CD4-positive, alpha-beta T cell treated with Interleukin-6 at 100 ng/mL for 8 hours (primary cell): ENCODE data around the gene ISY1.
A peak's percentile ranks its signal among the peaks of the same experiment; 100 is the strongest.
"Not testable (repeated sequence)": the region's sequence is repeated elsewhere in the genome, so short reads cannot be mapped to it uniquely, and the experiment has no call there.

Experiments used
- DNase-seq: peaks from one replicate; pipeline ENCODE4 v3.0.0-alpha.2; 2020; ENCODE audit warnings: mixed read lengths, low spot score

ISY1 gene

GRCh38 chr3:129120254-129121004 lies 40.4 kb downstream of the ISY1 start:
- DNase-seq, result peak; percentile 95

GRCh38 chr3:129119365-129120100 lies 41.3 kb downstream of the ISY1 start:
- DNase-seq, result no peak

GRCh38 chr3:129118745-129119144 lies 42.1 kb downstream of the ISY1 start:
- DNase-seq, result peak; percentile 84

GRCh38 chr3:129117134-129117533 lies 43.7 kb downstream of the ISY1 start:
- no peak for DNase-seq

DNA sequence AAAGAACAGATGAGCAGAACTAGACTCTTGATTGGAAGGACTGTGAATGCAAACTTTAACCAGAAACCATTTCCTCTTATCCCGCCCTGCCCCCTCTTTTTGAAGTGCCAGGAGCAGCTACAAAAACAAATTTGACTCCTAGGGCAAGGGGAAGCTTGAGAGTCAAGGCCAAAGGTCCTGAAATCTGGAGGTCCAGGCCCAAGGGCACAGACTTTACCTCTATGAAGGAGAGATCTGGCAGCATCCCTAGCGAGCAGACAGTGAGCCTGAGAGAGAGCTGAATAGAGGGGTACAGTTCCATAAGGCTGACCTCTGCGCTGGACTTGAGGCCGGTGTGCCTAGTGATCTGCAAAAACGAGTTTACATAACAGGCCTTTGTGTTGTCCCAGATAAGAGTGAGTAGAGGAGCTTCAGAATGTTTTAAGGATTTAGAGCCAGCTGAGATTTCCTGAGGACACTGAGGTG lies 44.3 kb downstream of the ISY1 start:
- DNase-seq, result peak; percentile 41

GRCh38 chr3:129114455-129114854 lies 46.4 kb downstream of the ISY1 start:
- no peak for DNase-seq

GRCh38 chr3:129112308-129113052 lies 48.4 kb downstream of the ISY1 start:
- DNase-seq, result no peak

DNA sequence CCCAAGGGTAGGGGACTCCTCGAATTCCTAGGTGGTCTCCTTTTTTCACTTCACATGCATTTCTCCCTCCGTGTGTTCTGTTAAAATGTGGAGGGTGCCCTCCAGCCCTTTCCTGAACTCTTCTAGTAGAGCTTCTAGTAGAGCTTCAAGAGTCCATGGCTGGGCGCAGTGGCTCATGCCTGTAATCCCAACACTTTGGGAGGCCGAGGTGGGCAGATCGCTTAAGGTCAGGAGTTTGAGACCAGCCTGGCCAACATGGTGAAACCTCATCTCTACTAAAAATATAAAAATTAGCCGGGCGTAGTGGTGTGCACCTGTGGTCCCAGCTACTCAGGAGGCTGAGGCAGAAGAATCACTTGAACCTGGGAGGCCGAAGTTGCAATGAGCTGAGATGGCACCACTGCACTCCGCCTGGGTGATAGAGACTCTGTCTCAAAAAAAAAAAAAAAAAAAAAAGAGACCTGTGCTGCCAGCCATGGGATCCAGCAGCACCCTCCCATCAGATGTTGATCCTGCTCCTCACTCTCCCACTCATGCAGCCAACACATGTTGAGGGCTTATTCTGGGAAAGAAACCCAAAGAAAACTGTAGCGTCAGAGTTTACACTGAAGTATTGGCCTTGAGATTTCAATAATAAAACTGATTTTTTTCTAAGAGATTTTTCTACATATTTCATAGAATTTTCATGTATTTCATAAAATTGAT lies 49.6 kb downstream of the ISY1 start:
- DNase-seq, result not testable (repeated sequence)

GRCh38 chr3:129107793-129108192 lies 53.1 kb downstream of the ISY1 start:
- no peak for DNase-seq

DNA sequence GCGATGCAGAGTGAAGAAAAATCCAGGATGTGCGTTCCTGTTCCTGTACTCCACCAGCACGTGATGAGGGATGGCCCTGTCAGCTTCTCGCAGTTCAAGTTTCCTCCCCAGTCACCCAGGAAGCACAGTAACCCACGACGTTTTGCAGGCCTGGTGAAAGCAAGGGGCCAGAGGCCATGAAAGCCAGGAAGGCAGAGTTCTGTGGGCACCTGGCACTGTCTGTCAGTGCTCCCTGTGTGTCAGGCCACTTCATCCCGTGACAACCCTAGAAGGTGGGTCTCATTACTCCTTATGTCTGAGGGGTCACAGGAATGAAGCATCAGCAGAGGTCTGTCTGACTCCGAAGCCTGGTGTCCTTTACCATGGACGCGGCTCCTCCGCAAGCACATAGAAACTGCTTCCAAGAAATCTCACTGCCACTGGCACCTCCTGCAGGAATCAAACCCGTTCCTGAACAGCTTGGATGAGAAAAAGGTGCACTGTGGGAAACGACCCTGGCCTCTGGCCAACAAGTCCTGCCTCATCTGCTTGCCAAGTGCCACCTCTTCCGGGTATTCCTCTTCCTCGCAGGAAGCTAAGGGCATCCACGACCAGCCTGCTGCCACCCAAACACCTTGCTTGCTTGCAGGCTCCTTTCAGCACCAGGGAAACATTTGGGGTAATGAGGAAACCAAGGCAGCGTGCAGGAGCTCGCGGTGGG lies 53.8 kb downstream of the ISY1 start:
- DNase-seq, result no peak

DNA sequence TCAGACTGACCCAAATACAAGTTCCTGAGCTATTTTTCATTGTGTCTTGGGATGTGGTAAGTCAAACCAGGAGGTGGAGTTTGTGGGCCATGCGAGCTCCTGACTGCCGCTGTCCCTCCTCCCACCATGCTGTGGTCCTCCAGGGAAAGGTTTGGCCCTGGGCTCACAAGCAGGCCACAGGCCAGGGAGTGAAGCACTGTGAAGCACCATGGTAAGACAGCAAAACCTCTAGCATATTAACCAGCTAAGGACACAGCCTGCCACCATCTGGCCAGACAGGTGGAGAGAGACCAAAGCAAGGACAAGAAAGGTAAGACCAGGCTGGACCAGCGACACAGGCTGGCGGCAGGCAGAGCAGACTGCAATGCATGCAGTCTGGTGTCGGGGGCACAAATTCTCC lies 54.5 kb downstream of the ISY1 start:
- no peak for DNase-seq

DNA sequence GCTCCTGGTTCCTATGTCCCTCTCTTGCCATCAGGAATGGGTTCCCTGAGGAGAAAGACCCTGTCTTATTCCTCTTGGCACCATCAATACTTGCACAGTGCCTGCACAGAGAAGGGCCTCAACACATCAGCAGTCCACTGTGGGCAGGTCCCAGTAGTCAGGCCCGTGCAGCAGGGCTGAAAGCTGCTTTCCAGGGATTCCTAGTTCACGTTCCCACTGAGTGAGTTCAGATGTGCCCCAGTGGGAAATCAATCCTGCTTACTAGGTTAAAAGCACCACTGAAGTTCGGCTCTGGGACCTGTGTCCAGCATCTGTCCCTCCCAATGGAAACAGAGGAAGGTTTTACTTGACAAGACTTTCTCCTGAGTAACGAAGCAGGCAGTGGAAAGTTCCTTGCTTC lies 55.0 kb downstream of the ISY1 start:
- DNase-seq, result no peak

DNA sequence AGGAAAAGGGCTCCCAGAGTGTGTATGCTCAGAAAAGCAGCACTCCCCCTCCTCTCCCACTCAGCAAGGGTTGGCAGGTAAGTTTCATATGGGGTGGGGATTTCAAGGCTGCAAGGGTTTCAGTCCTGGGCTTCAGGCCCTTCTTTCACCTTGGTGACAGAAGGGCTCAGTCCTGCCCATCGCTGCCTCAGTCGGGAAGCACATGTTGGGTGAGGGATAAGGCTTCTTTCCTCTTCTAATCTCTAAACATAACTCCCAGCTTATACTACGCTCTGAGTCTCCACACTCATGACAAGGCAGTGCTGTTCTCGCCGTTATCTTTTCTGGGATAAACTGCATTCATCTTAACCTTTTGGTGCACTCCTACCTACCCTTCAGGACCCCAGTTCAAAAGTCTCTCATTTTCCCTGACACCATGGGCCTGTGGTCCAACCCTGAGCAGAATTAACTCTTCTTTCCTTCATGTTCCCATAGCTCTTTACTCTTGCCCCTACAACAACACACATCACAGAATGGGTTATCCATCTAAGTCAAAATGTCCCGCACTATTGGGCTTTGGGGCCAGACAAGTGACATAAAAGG lies 56.3 kb downstream of the ISY1 start:
- no peak for DNase-seq

DNA sequence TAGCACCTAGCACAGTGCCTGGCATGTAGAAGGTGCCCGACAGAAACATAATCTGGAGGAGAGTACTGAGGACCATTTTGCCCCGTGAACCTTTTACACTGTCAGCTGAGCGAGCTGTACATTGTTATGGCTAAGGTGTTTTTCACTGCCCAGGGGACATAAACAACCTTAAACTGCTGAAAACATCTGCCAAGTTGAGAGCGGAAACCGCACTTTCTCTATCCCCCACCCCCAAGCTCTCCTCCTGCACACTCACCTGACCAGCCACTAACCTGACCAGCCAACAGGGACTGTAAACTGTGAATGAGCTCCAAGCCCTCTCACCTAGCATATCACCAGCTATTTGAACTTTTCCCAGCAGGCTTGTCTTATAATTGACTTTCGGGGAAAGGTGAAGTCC lies 56.8 kb downstream of the ISY1 start:
- no peak for DNase-seq

DNA sequence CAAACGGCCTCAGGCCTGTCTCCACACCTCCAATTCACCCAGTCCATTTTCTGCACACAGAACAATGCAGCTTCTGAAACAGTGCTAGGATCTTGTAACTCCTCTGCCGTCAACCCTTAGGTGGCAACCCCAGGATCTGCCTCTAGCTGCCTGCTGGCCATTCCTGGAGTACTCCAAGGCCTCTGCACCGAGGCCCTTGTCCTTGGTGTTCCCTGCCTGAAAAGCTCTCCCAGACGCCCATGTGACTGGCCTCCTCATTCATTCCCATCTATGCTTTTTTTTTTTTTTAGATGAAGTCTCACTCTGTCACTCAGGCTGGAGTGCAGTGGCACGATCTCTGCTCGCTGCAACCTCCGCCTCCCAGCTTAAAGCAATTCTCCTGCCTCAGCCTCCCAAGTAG lies 57.6 kb downstream of the ISY1 start:
- no peak for DNase-seq

DNA sequence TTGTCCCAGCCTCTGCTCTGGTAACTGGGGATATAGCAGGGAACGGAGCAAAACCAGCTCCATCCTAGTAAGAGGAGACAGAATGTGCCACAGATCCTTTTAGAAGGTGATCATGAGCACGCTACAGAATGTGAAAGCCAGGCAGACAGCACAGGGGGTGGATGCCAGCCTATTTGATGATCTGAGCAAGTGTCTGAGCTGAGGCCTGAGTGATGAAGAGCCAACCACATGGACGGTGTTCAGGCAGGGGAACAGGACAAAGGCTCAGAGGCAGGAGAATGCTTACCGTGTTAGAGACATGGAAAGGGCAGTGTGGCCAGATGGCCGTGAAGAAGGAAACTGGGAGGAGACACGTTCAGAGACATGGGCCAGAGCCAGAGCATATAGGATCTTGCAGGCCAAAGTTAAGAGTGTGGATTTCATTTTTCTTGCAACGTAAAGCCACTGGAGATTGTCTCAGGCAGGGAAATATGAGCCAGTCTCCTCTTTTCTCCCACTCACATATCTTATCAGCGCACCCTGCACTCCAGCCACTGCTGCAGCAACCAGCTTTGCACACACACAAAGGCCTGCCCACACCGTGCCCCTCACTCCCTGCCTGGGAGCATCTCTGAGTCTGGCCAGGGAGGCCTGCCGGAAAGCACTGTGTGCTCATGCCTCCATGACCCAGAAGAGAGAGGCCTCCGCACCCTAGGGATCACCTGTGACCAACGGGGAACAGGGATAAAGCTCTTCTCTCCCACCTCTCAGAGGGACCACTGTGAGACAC lies 59.3 kb downstream of the ISY1 start:
- no peak for DNase-seq

GRCh38 chr3:129100274-129100673 lies 60.6 kb downstream of the ISY1 start:
- no peak for DNase-seq

DNA sequence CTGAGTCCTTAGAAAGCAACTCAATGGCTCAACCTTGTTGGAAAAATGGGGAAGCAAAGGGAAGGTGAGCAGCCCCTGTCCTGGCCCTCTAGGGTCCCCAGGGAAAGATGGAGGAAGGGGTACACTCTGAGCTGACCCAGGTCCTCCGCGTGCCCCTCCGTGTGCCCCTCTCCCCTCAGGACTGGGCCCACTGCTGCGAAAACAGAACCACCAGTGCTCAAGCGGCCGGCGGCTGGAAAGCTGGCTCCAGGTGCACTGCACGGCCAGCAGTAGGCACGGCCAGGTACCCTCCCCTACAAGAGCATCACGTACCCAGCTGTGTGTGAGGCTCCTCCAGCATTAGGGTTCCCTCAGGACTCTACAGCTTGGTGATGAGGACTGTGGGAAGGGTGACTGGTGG lies 65.6 kb downstream of the ISY1 start:
- DNase-seq, result no peak

DNA sequence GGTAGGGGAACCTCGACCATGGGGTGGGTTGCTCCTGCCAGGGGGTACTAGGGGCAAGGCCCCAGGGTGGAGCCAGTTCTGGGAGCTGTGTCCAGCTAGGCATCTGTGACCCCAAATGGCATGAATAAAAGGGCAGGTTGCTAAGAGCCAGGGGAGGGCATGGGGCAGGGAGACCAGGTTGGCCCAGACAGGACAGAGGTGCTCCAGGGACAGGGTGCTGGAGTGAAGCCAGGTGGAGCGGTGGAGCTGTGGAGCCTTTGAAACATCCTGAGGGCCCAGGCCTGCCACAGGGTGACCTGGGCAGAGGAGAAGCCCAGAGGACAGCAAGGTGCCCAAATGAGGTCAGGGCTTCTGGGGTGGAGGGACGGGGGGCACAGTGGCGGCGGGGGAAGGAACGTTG lies 72.6 kb downstream of the ISY1 start:
- not testable (repeated sequence) for DNase-seq

- not testable (repeated sequence) for DNase-seq
Observed at GRCh38 chr3:129087904-129088303, 73.0 kb downstream of the ISY1 start.
